Esophagus squamous epithelium (tissue), 5 donors: ENCODE data around the gene SPNS1. TPM values are rescaled to one million over a fixed set of nuclear protein-coding genes. Genes with fewer than 3 reads are reported as not detected.
"Not testable (repeated sequence)": the region's sequence is repeated elsewhere in the genome, so short reads cannot be mapped to it uniquely, and the experiment has no call there.

Experiments
- DNase-seq: peaks from one replicate; lab custom pipeline; 2025; lab: John Stamatoyannopoulos, UW
- H3K27ac ChIP-seq, 4 donors: fragments of 200-600 bp; sonication (generic); one replicate each; pipeline ENCODE4 v1.5.1; 2016 to 2019; ENCODE audit warnings: mild to moderate bottlenecking in 1 of 4
- H3K27me3 ChIP-seq, 4 donors: fragments of 200-600 bp; sonication (generic); 1 replicate in 3 of 4; 2 replicates in 1 of 4; pipeline versions ENCODE4 v1.5.1 to v1.6.0; 2017 to 2021; ENCODE audit warnings: antibody characterized with exemption in 1 of 4
- H3K36me3 ChIP-seq, 3 donors: fragments of 200-600 bp; sonication (generic); one replicate each; pipeline ENCODE4 v1.5.1; 2016 to 2019
- H3K4me1 ChIP-seq, 3 donors: fragments of 200-600 bp; sonication (generic); one replicate each; pipeline ENCODE4 v1.5.1; 2017 to 2019
- H3K4me3 ChIP-seq, 4 donors: fragments of 200-600 bp; sonication (generic); 1 replicate in 3 of 4; 2 replicates in 1 of 4; pipeline ENCODE4 v1.5.1; 2016 to 2019; ENCODE audit warnings: mild to moderate bottlenecking in 2 of 4, moderate library complexity in 1 of 4
- H3K9me3 ChIP-seq, 3 donors: fragments of 200-600 bp; sonication (generic); one replicate each; pipeline ENCODE4 v1.5.1; 2016 to 2019
- CTCF ChIP-seq, 6 experiments: fragments of 450-650 bp in 4 of 6; fragments of 200-600 bp in 2 of 6; sonication (generic) in 2 of 6; IDR thresholded peaks; one replicate each; pipeline ENCODE4 v1.5.1; 2016 to 2019; ENCODE audit warnings: antibody characterized with exemption in 6 of 6, mild to moderate bottlenecking in 4 of 6, moderate library complexity in 4 of 6
- POLR2A ChIP-seq, 4 donors: fragments of 450-650 bp; IDR thresholded peaks; one replicate each; pipeline ENCODE4 v1.6.1; 2017; ENCODE audit warnings: antibody characterized with exemption in 4 of 4, mild to moderate bottlenecking in 4 of 4, moderate library complexity in 3 of 4
- WGBS, 2 donors: methylation state at CpG; one replicate each; pipeline ENCODE4 v1.1.5; 2018; 5-methylcytosine and 5-hydroxymethylcytosine counted together
- intact Hi-C: fragments of 100-400 bp; cut with DNase I; formaldehyde crosslinking; loops from one replicate; pipeline ENCODE4 v1.15.0; 2022
- total RNA-seq, 4 donors: library from RNA; depleted of rRNA; stranded (reverse); fragments of >200 nt; gene quantifications; one replicate each; pipeline ENCODE4 v1.1.0, GENCODE V29; 2016
- donor health status: DM: yes; HTN: yes; CAD: no.

Gene SPNS1
- total RNA-seq, 4 donors from 2014 or later: 15.3 to 26.3 (median 18.5) TPM

- 63 to 74% methylated on average over 3 of the region's 3 CpGs for WGBS, 2 donors
- no peaks in the 10 kb centered on the region for H3K4me1 ChIP-seq
- H3K36me3 ChIP-seq: no peaks in the 10 kb centered on the region
These were observed 24.3 kb downstream of the SPNS1 start for GRCh38 chr16:28998837-28999236.

GRCh38 chr16:28999577-28999976 is 25.0 kb downstream of the SPNS1 start:
- DNase-seq: no peak
- no peaks in the 10 kb centered on the region for H3K4me1 ChIP-seq
- H3K9me3 ChIP-seq: no peaks in the 10 kb centered on the region
- intact Hi-C loops: no loop called here
- H3K36me3 ChIP-seq: no peaks in the 10 kb centered on the region
- H3K27ac ChIP-seq: no peak overlapping the region
- H3K4me3 ChIP-seq: no peak overlapping the region
- H3K27me3 ChIP-seq: no peaks in the 10 kb centered on the region
- 78 to 79% methylated on average over 4 of the region's 4 CpGs for WGBS, 2 donors
- no peak for TF ChIP-seq CTCF (IDR thresholded peaks at IDR 0.05)
- no peak for TF ChIP-seq POLR2A (IDR thresholded peaks at IDR 0.05)

More at GRCh38 chr16:28998837-28999236, 24.3 kb downstream of the SPNS1 start:
- TF ChIP-seq POLR2A (IDR thresholded peaks at IDR 0.05) (no peak), CTCF (IDR thresholded peaks at IDR 0.05) (no peak)
- no peak for DNase-seq
- Histone ChIP-seq H3K27me3 (no peaks in the 10 kb centered on the region), H3K9me3 (no peaks in the 10 kb centered on the region), H3K4me3 (no peak overlapping the region), H3K27ac (no peak overlapping the region)
- intact Hi-C loops: no loop called here

GRCh38 chr16:29000019-29000418 is 25.4 kb downstream of the SPNS1 start:
- Histone ChIP-seq H3K27me3 (no peaks in the 10 kb centered on the region), H3K36me3 (no peaks in the 10 kb centered on the region), H3K4me1 (no peaks in the 10 kb centered on the region), H3K9me3 (no peaks in the 10 kb centered on the region), H3K4me3 (no peak overlapping the region), H3K27ac (no peak overlapping the region)
- DNase-seq: no peak
- 80 to 90% methylated on average over 2 of the region's 2 CpGs for WGBS, 2 donors
- TF ChIP-seq CTCF (IDR thresholded peaks at IDR 0.05) (no peak), POLR2A (IDR thresholded peaks at IDR 0.05) (no peak)
- intact Hi-C loops: no loop called here

- H3K4me3 ChIP-seq, DNase-seq, H3K9me3 ChIP-seq, H3K27ac ChIP-seq, H3K4me1 ChIP-seq, intact Hi-C loops, H3K27me3 ChIP-seq, H3K36me3 ChIP-seq: not testable (repeated sequence)
- 55 to 61% methylated on average over 5 of the region's 9 CpGs for WGBS, 2 donors
These were observed 30.0 kb downstream of the SPNS1 start for GRCh38 chr16:29004496-29005139.

- H3K4me1 ChIP-seq: peaks cover 0 to 5% (median 0%) of the 10 kb centered on the region in 3 donors
- no peak overlapping the region for H3K4me3 ChIP-seq
- 46 to 53% methylated on average over 4 to 5 of the region's 10 CpGs for WGBS, 2 donors
- H3K9me3 ChIP-seq: no peaks in the 10 kb centered on the region
- H3K36me3 ChIP-seq: no peaks in the 10 kb centered on the region
- DNase-seq: no peak
- H3K27ac ChIP-seq: peak overlapping the region in 1 of 4 donors; percentile 21
- intact Hi-C loops: no loop called here
- TF ChIP-seq POLR2A (IDR thresholded peaks at IDR 0.05) (no peak), CTCF (IDR thresholded peaks at IDR 0.05) (no peak)
- H3K27me3 ChIP-seq: peaks cover 0 to 6% (median 0%) of the 10 kb centered on the region in 4 donors
These were observed 33.4 kb downstream of the SPNS1 start for GRCh38 chr16:29007730-29008593.
